B cell (primary cell): ENCODE results near the gene DENND1A. TPM values are rescaled to one million over a fixed set of nuclear protein-coding genes. Genes with fewer than 3 reads are reported as not detected.

Source experiments
- ATAC-seq: fragments of 200-7000 bp; cut with Tn5 transposase; one replicate; pipeline ENCODE4 v1.10.0; 2021; ENCODE audit warnings: low read depth, mild to moderate bottlenecking, moderate number of reproducible peaks, moderate library complexity
- CTCF ChIA-PET: fragments of 350-600 bp; sonication (Branson Sonifier 250); formaldehyde crosslinking; loops from one replicate; lab custom pipeline; 2021; ENCODE audit warnings: antibody characterized with exemption, inconsistent platforms; lab: Charles Lee
- POLR2A ChIA-PET: fragments of 350-600 bp; sonication (Branson Sonifier 250); formaldehyde crosslinking; loops from one replicate; lab custom pipeline; 2021; ENCODE audit warnings: antibody characterized with exemption; lab: Charles Lee
- DNase-seq: peaks from one replicate; pipeline ENCODE4 v3.0.0; 2013
- H2AFZ ChIP-seq: 2 replicates; pipeline ENCODE4 v1.6.1; 2012; ENCODE audit warnings: mild to moderate bottlenecking, low read depth, low read length; ENCODE audit not compliant: insufficient read depth, poor library complexity, severe bottlenecking
- H3K27ac ChIP-seq, 2 donors: 1 replicate in 1 of 2; 2 replicates in 1 of 2; pipeline ENCODE4 v1.5.1; 2012 to 2013; ENCODE audit warnings: low read length in 2 of 2, mild to moderate bottlenecking in 2 of 2, moderate library complexity in 1 of 2
- H3K27me3 ChIP-seq, 4 experiments: fragments of 200-600 bp in 1 of 4; sonication (generic) in 1 of 4; replicated peaks in 1 of 4; 1 replicate in 2 of 4; 2 replicates in 2 of 4; pipeline versions ENCODE4 v1.6.1 to v1.7.0; 2013 to 2016; ENCODE audit warnings: low read length in 3 of 4, mild to moderate bottlenecking in 2 of 4, mixed read lengths in 1 of 4, moderate library complexity in 1 of 4; ENCODE audit not compliant: insufficient read depth in 4 of 4, control insufficient read depth in 3 of 4; ENCODE audit errors: control extremely low read depth in 1 of 4
- H3K36me3 ChIP-seq, 2 experiments: replicated peaks in 1 of 2; 1 replicate in 1 of 2; 2 replicates in 1 of 2; pipeline versions ENCODE4 v1.6.1 to v1.7.1; 2013; ENCODE audit warnings: low read length in 1 of 2; ENCODE audit not compliant: insufficient read depth in 2 of 2, control insufficient read depth in 1 of 2; ENCODE audit errors: control extremely low read depth in 1 of 2, extremely low read depth in 1 of 2
- H3K4me1 ChIP-seq, 2 donors: fragments of 200-600 bp in 1 of 2; sonication (generic) in 1 of 2; 1 replicate in 1 of 2; 2 replicates in 1 of 2; pipeline versions ENCODE4 v1.5.1 to v1.6.1; 2013 to 2017; ENCODE audit warnings: low read length in 2 of 2; ENCODE audit not compliant: control insufficient read depth in 2 of 2, insufficient read depth in 2 of 2
- H3K4me2 ChIP-seq: replicated peaks from 2 replicates; pipeline ENCODE3; 2012; ENCODE audit warnings: mild to moderate bottlenecking, low read depth, low read length; ENCODE audit not compliant: poor library complexity, severe bottlenecking
- H3K4me3 ChIP-seq, 5 experiments: fragments of 200-600 bp in 1 of 5; sonication (generic) in 1 of 5; 1 replicate in 3 of 5; 2 replicates in 2 of 5; pipeline versions ENCODE4 v1.5.1 to v1.7.0; 2011 to 2016; ENCODE audit warnings: low read length in 4 of 5, mild to moderate bottlenecking in 4 of 5, low read depth in 2 of 5, control low read depth in 1 of 5, moderate library complexity in 1 of 5; ENCODE audit not compliant: insufficient read depth in 1 of 5; ENCODE audit errors: control extremely low read depth in 1 of 5, extremely low read depth in 1 of 5
- H3K79me2 ChIP-seq: fragments of 200-600 bp; sonication (generic); one replicate; pipeline ENCODE4 v1.6.0; 2016; ENCODE audit warnings: low read length; ENCODE audit not compliant: control insufficient read depth, insufficient read depth
- H3K9ac ChIP-seq: fragments of 200-600 bp; sonication (generic); 2 replicates; pipeline ENCODE4 v1.6.1; 2017; ENCODE audit warnings: mild to moderate bottlenecking, low read length, moderate library complexity
- H3K9me3 ChIP-seq, 3 donors: one replicate each; pipeline versions ENCODE4 v1.6.1 to v1.7.1; 2013; ENCODE audit warnings: low read length in 2 of 3; ENCODE audit not compliant: control insufficient read depth in 2 of 3, insufficient read depth in 1 of 3; ENCODE audit errors: control extremely low read depth in 1 of 3
- H4K20me1 ChIP-seq: 2 replicates; pipeline ENCODE4 v1.6.0; 2012; ENCODE audit warnings: mild to moderate bottlenecking, low read length; ENCODE audit not compliant: insufficient read depth, control insufficient read depth, poor library complexity, severe bottlenecking
- H3K27ac Mint-ChIP-seq: one replicate; pipeline ENCODE4 v1.8.0; 2021; ENCODE audit warnings: mixed read lengths
- H3K27me3 Mint-ChIP-seq: one replicate; pipeline ENCODE4 v1.8.0; 2021; ENCODE audit warnings: mixed read lengths
- H3K4me1 Mint-ChIP-seq: one replicate; pipeline ENCODE4 v1.8.0; 2021; ENCODE audit warnings: mixed read lengths
- H3K4me3 Mint-ChIP-seq: one replicate; pipeline ENCODE4 v1.8.0; 2021; ENCODE audit warnings: mixed read lengths
- H3K9me3 Mint-ChIP-seq: one replicate; pipeline ENCODE4 v1.8.0; 2022; ENCODE audit warnings: mixed read lengths; ENCODE audit not compliant: insufficient read depth
- EZH2 ChIP-seq: IDR thresholded peaks from 2 replicates; pipeline ENCODE4 v1.6.1; 2012; ENCODE audit warnings: borderline replicate concordance, low read depth, mild to moderate bottlenecking, moderate library complexity, low read length; ENCODE audit not compliant: insufficient read depth, poor library complexity, severe bottlenecking
- WGBS: methylation state at CpG from one replicate; pipeline ENCODE4 v1.1.5; 2013; ENCODE audit warnings: missing lambda C conversion rate; ENCODE audit not compliant: insufficient coverage; 5-methylcytosine and 5-hydroxymethylcytosine counted together
- intact Hi-C: fragments of 100-400 bp; cut with micrococcal nuclease; formaldehyde crosslinking; loops from one replicate; pipeline ENCODE4 v1.10.0; 2022
- polyA plus RNA-seq: library from polyadenylated mRNA; depleted of rRNA; stranded (reverse); fragments of >200 nt; gene quantifications from 2 replicates; pipeline ENCODE4 v1.2.3, GENCODE V29; 2012
- total RNA-seq, 2 donors: library from RNA; stranded (reverse); fragments of 120-200 nt in 1 of 2; gene quantifications; 1 replicate in 1 of 2; 2 replicates in 1 of 2; pipeline versions ENCODE4 v1.2.3 to v1.2.4, GENCODE V29; 2013 to 2022
- TF ChIP-seq, protein P1 (sequence below): fragments of 200-600 bp; IDR thresholded peaks from one replicate; pipeline ENCODE4 v1.8.0; 2022; ENCODE audit warnings: antibody characterized with exemption, mild to moderate bottlenecking

DENND1A gene
- total and polyA plus RNA-seq, 2 donors (not counting 1 experiment from before 2014, with no cell fraction given), result 10.8 to 26.0 TPM

DNA sequence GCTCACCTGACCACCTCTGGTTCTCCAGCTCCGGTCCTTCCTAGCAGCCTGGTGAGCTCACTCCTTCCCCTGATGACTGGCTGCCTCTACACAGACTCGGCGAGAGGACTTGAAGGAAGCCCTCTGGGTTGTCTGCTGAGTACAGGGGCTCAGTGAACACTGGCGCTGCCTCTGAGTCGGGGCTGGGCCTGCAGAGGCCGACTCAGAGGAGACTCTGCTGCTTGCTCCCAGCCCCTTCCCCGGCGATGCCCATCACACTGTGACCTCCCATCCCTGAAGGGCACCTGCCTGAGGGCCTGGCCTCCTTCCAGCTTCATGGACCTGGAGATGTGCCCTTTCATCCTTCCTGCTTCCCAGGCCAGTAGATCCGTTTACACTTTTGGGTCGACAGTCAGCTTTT is 551.9 kb downstream of the DENND1A start:
- H3K4me1 ChIP-seq, result peaks cover 0 to 6% of the 10 kb centered on the region in 2 donors
- no peak overlapping the region for H2AFZ ChIP-seq
- no peaks in the 10 kb centered on the region for H3K9me3 Mint-ChIP-seq
- H3K9ac ChIP-seq, result no peak overlapping the region
- no peaks in the 10 kb centered on the region for H3K9me3 ChIP-seq
- H4K20me1 ChIP-seq, result no peaks in the 10 kb centered on the region
- H3K36me3 ChIP-seq, result peaks cover 0 to 1% of the 10 kb centered on the region in 2 experiments
- no peaks in the 10 kb centered on the region for H3K79me2 ChIP-seq
- peaks cover 11% of the 10 kb centered on the region for H3K4me1 Mint-ChIP-seq
- no peak overlapping the region for H3K4me3 Mint-ChIP-seq
- no peak for TF ChIP-seq EZH2
- intact Hi-C loops, result no loop called here
- no peak overlapping the region for H3K4me3 ChIP-seq
- DNase-seq (no peak), ATAC-seq (no peak)
- H3K27ac ChIP-seq, result no peak overlapping the region
- no peak overlapping the region for H3K27ac Mint-ChIP-seq
- H3K27me3 ChIP-seq, result peaks cover 0 to 25% (median 8%) of the 10 kb centered on the region in 4 experiments
- H3K27me3 Mint-ChIP-seq, result peaks cover 15% of the 10 kb centered on the region
- 95% methylated on average over 10 of the region's 10 CpGs for WGBS
- CTCF ChIA-PET, result interaction anchor here (1.0 kb wide), 1 partner anchor 8 kb away, joined by 4 read pairs; no protein-coding TSS in a partner anchor
- H3K4me2 ChIP-seq, result no peak overlapping the region
- POLR2A ChIA-PET, result no interaction called here

DNA sequence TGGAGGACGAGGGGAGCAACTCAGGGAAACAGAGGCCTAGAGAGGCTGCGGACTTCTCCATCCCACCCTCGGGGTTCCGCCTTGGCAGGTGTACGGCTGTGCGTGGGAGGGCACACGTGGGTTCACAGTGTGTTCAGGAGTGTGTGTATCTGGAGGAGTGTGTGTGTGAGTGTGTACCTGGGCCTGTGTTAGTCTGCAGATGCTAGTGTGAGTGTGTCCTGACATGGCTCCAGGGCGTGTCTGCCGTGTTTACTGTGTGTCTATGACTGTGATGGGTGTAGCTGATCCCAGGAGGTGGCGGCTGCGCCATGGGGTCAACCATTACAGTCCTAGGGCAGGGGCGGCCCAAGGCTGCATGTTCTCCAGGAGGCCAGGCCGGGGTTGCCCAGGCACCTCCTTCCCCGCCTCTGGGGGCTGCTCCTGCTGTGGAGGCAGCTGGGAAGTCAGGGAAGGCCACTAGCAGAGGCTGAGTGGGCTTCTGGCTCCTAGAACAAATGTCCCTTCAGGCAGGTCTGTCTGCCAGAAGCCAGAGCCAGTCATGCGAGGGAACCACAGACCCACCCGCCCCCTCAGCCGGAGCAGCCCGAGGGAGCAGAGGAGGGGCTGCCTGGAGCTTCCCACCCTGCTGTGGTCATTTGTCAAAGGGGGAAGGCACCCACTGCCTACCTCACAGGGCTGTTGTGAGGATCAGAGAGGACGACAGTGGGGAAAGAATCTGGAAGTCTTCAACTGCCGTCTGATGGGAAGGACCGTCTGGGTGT is 552.5 kb downstream of the DENND1A start:
- no peak overlapping the region for H3K9ac ChIP-seq
- DNase-seq (no peak), ATAC-seq (no peak)
- H3K4me3 ChIP-seq, result no peak overlapping the region
- POLR2A ChIA-PET, result no interaction called here
- peaks cover 0 to 31% (median 10%) of the 10 kb centered on the region in 4 experiments for H3K27me3 ChIP-seq
- H3K27ac ChIP-seq, result no peak overlapping the region
- intact Hi-C loops, result no loop called here
- no peaks in the 10 kb centered on the region for H4K20me1 ChIP-seq
- Mint-ChIP-seq H3K4me1 (peaks cover 15% of the 10 kb centered on the region), H3K27ac (no peak overlapping the region), H3K4me3 (no peak overlapping the region), H3K9me3 (no peaks in the 10 kb centered on the region), H3K27me3 (peaks cover 20% of the 10 kb centered on the region)
- no peak overlapping the region for H3K4me2 ChIP-seq
- 89% methylated on average over 21 of the region's 21 CpGs for WGBS
- H3K79me2 ChIP-seq, result no peaks in the 10 kb centered on the region
- H3K9me3 ChIP-seq, result no peaks in the 10 kb centered on the region
- H3K36me3 ChIP-seq, result no peaks in the 10 kb centered on the region
- CTCF ChIA-PET, result interaction anchor here (1.0 kb wide), 1 partner anchor 9 kb away, joined by 4 read pairs; no protein-coding TSS in a partner anchor
- peaks cover 0 to 9% of the 10 kb centered on the region in 2 donors for H3K4me1 ChIP-seq
- H2AFZ ChIP-seq, result no peak overlapping the region
- no peak for TF ChIP-seq EZH2
- TF ChIP-seq, protein P1, sequence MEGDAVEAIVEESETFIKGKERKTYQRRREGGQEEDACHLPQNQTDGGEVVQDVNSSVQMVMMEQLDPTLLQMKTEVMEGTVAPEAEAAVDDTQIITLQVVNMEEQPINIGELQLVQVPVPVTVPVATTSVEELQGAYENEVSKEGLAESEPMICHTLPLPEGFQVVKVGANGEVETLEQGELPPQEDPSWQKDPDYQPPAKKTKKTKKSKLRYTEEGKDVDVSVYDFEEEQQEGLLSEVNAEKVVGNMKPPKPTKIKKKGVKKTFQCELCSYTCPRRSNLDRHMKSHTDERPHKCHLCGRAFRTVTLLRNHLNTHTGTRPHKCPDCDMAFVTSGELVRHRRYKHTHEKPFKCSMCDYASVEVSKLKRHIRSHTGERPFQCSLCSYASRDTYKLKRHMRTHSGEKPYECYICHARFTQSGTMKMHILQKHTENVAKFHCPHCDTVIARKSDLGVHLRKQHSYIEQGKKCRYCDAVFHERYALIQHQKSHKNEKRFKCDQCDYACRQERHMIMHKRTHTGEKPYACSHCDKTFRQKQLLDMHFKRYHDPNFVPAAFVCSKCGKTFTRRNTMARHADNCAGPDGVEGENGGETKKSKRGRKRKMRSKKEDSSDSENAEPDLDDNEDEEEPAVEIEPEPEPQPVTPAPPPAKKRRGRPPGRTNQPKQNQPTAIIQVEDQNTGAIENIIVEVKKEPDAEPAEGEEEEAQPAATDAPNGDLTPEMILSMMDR, result no peak
